Measurements from ENCODE around the gene ROPN1L. TPM values are rescaled to one million over a fixed set of nuclear protein-coding genes. Genes with fewer than 3 reads are reported as not detected.

Gene ROPN1L
- total RNA-seq, 2 donors from 2014 or later, result 34.9 TPM; not detected in 1

DNA sequence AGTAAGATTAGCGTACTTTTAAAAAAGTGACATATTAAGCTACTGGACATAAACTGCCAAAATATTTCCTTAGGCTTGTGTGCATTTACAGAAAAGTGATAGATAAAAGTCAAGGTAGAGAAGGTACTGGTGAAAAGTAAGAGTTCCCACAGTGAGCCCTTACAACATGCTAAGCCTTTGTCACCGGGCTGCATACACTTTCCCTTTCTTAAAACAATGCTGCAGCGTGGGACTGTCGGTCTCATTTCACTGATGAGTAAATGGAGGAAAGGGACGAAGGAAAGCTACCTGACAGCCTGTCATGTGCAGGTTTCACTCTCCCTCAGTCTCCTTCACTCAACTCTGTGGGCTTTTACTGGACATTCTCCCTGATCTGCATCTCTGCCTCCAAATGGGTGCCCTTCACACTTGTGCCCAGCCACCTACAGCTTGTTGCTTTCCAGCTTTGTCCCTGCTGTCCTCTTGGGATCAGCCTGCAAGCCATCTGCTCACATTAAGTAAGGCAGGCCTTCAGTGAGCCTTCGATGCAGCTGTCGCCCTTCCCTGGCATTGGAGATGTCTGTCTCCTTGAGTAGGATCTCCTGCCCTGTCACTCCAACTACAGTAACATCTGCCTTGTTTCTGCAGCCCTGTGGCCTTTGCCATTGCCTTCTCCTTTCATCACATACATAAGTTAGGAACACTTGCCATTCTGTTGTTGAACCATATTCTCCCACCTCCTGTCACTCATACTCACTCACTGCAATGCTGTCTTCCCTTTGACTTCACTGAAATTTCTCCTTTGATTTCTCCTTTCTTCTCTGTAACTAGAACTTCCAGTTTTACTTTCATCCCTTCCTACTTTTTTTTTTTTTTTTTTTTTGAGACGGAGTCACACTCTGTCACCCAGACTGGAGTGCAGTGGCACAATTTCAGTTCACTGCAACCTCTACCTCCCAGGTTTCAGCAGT is 9.3 kb upstream of the ROPN1L start:
- TF ChIP-seq, protein P1, sequence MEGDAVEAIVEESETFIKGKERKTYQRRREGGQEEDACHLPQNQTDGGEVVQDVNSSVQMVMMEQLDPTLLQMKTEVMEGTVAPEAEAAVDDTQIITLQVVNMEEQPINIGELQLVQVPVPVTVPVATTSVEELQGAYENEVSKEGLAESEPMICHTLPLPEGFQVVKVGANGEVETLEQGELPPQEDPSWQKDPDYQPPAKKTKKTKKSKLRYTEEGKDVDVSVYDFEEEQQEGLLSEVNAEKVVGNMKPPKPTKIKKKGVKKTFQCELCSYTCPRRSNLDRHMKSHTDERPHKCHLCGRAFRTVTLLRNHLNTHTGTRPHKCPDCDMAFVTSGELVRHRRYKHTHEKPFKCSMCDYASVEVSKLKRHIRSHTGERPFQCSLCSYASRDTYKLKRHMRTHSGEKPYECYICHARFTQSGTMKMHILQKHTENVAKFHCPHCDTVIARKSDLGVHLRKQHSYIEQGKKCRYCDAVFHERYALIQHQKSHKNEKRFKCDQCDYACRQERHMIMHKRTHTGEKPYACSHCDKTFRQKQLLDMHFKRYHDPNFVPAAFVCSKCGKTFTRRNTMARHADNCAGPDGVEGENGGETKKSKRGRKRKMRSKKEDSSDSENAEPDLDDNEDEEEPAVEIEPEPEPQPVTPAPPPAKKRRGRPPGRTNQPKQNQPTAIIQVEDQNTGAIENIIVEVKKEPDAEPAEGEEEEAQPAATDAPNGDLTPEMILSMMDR (IDR thresholded peaks at IDR 0.05), result no peak
- TF ChIP-seq POLR2A (IDR thresholded peaks at IDR 0.05) (no peak), POLR2AphosphoS5 (IDR thresholded peaks at IDR 0.05) (no peak)
- H3K4me3 ChIP-seq, result no peak overlapping the region
- no peak overlapping the region for H3K27ac ChIP-seq
- 89% methylated on average over 8 of the region's 8 CpGs for WGBS
- H3K9me3 ChIP-seq, result no peaks in the 10 kb centered on the region
- no peaks in the 10 kb centered on the region for H3K4me1 ChIP-seq (replicated peaks)
- intact Hi-C loops (cut with DNase I), result no loop called here
- no peaks in the 10 kb centered on the region for H3K27me3 ChIP-seq (replicated peaks; ENCODE audit: insufficient read depth)
- peaks cover 0 to 8% of the 10 kb centered on the region in 2 donors for H3K36me3 ChIP-seq
- DNase-seq (ENCODE audit: low spot score), result no peak

DNA sequence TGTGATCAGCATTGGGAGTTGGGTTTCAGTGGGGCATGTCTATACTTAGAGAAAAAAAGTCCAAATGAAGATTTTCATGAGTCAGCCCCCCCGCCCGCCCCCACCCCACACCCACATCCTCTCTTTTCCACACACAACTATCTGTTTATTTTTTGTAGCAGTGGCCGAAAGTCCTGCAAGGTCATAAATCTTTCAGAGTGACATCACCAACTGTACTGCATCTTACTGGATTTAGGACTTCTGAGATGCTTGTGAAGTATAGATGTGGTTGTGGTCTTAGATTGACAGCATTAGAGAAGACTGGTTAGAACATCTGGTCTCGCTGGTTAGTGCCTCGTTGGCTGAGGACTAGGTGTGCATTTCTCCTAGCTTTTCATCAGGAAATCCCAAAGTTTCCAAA is 7.3 kb upstream of the ROPN1L start:
- intact Hi-C loops (cut with DNase I), result no loop called here
- WGBS, result 53% methylated on average over 5 of the region's 5 CpGs
- no peak for DNase-seq (ENCODE audit: low spot score)
- Histone ChIP-seq H3K4me1 (replicated peaks) (no peaks in the 10 kb centered on the region), H3K9me3 (no peaks in the 10 kb centered on the region), H3K36me3 (peaks cover 0 to 8% of the 10 kb centered on the region in 2 donors), H3K27me3 (replicated peaks; ENCODE audit: insufficient read depth) (no peaks in the 10 kb centered on the region), H3K27ac (peak overlapping the region in 1 of 2 donors; percentile 8), H3K4me3 (no peak overlapping the region)
- TF ChIP-seq POLR2AphosphoS5 (IDR thresholded peaks at IDR 0.05) (no peak), POLR2A (IDR thresholded peaks at IDR 0.05) (no peak)
- TF ChIP-seq, protein P1 (IDR thresholded peaks at IDR 0.05), result no peak

DNA sequence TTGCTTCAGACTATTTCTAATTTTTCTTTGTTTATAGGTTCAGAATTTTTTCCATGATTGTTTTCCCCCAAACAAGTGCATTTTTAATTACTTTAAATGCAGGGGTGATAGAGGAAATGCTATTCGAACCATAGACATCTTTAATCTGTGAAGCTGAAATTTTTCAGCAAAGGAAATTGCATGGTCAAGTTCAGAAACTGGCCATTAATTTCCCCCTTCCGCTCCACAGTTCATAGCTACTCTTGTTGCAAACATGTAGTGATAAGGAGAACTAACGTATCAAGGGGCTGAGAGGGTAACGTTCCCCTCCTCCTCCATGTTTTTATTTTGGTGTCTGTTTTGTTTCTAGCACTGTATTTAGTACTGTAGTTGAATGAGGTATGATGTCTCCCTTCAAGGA is 3.4 kb upstream of the ROPN1L start:
- WGBS, result 94% methylated on average over 4 of the region's 4 CpGs
- Histone ChIP-seq H3K27ac (no peak overlapping the region), H3K9me3 (no peaks in the 10 kb centered on the region), H3K27me3 (replicated peaks; ENCODE audit: insufficient read depth) (no peaks in the 10 kb centered on the region), H3K4me1 (replicated peaks) (no peaks in the 10 kb centered on the region), H3K36me3 (no peaks in the 10 kb centered on the region), H3K4me3 (no peak overlapping the region)
- no peak for DNase-seq (ENCODE audit: low spot score)
- TF ChIP-seq POLR2AphosphoS5 (IDR thresholded peaks at IDR 0.05), result no peak
- intact Hi-C loops (cut with DNase I), result no loop called here

DNA sequence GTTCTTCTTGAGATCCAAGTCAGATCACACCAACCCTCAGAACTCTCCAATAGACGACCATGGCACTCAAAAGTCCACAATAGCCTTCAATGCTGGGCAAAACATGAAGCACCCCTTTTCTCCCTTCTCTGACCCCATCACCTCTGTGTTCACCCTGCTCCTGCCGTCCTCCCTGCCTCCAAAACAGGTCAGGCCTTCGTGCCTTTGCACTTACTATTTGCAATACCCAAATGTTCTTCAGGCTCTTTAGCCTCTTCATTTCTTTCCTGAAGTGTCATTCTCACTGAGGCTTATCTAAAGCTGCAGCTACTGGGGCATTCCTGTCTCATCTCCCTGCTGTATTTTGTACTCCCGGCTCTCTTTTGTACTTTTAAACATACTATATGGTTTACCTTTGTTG is 2.0 kb upstream of the ROPN1L start:
- no peak for DNase-seq (ENCODE audit: low spot score)
- 85% methylated on average over 4 of the region's 4 CpGs for WGBS
- Histone ChIP-seq H3K9me3 (no peaks in the 10 kb centered on the region), H3K36me3 (no peaks in the 10 kb centered on the region), H3K27me3 (replicated peaks; ENCODE audit: insufficient read depth) (no peaks in the 10 kb centered on the region), H3K4me3 (no peak overlapping the region), H3K27ac (no peak overlapping the region), H3K4me1 (replicated peaks) (no peaks in the 10 kb centered on the region)
- intact Hi-C loops (cut with DNase I), result loop anchor here (5.0 kb wide), 1 partner anchor 157 kb away; no protein-coding TSS in a partner anchor
- TF ChIP-seq, protein P1 (IDR thresholded peaks at IDR 0.05), result no peak
- no peak for TF ChIP-seq POLR2A (IDR thresholded peaks at IDR 0.05)
- no peak for TF ChIP-seq POLR2AphosphoS5 (IDR thresholded peaks at IDR 0.05)

DNA sequence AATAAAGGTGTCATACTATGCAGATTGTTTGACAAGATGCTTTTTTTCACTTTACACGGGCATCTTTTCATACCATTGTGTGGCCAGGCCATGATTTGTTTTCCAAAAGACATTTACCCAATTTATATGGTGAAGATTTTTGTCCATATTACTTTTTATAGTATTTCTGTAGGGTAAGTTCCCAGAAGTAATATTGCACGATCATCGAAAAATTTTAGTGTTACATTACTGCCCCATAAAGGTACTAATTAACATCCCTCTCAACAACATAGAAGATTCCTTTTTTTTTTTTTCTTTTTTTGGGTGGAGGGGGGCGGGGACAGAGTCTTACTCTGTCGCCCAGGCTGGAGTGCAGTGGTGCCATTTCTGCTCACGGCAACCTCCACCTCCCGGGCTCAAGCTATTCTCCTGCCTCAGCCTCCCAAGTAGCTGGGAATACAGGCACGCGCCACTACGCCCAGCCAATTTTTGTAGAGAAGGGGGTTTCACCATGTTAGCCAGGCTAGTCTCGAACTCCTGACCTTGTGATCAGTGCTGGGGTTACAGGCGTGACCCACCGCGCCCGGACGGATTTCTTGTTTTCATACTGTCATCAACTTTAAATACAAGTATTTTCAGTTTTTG is 1.2 kb upstream of the ROPN1L start:
- TF ChIP-seq POLR2AphosphoS5 (IDR thresholded peaks at IDR 0.05), result no peak
- TF ChIP-seq, protein P1 (IDR thresholded peaks at IDR 0.05), result no peak
- no peak for TF ChIP-seq POLR2A (IDR thresholded peaks at IDR 0.05)
- Histone ChIP-seq H3K27me3 (replicated peaks; ENCODE audit: insufficient read depth) (no peaks in the 10 kb centered on the region), H3K27ac (no peak overlapping the region), H3K4me1 (replicated peaks) (no peaks in the 10 kb centered on the region), H3K9me3 (no peaks in the 10 kb centered on the region), H3K4me3 (no peak overlapping the region), H3K36me3 (no peaks in the 10 kb centered on the region)
- WGBS, result 71% methylated on average over 16 of the region's 16 CpGs
- DNase-seq (ENCODE audit: low spot score), result no peak
- intact Hi-C loops (cut with DNase I), result loop anchor here (5.0 kb wide), 1 partner anchor 158 kb away; no protein-coding TSS in a partner anchor
